SHP77 (cell line): Measurements from ENCODE around the gene AIRE.
A peak's percentile ranks its signal among the peaks of the same experiment; 100 is the strongest.
"Not testable (repeated sequence)": the region's sequence is repeated elsewhere in the genome, so short reads cannot be mapped to it uniquely, and the experiment has no call there.

ENCODE experiments used
- DNase-seq, 2 experiments: peaks; one replicate each; lab custom pipeline; 2025; lab: John Stamatoyannopoulos, UW

The AIRE gene

DNA sequence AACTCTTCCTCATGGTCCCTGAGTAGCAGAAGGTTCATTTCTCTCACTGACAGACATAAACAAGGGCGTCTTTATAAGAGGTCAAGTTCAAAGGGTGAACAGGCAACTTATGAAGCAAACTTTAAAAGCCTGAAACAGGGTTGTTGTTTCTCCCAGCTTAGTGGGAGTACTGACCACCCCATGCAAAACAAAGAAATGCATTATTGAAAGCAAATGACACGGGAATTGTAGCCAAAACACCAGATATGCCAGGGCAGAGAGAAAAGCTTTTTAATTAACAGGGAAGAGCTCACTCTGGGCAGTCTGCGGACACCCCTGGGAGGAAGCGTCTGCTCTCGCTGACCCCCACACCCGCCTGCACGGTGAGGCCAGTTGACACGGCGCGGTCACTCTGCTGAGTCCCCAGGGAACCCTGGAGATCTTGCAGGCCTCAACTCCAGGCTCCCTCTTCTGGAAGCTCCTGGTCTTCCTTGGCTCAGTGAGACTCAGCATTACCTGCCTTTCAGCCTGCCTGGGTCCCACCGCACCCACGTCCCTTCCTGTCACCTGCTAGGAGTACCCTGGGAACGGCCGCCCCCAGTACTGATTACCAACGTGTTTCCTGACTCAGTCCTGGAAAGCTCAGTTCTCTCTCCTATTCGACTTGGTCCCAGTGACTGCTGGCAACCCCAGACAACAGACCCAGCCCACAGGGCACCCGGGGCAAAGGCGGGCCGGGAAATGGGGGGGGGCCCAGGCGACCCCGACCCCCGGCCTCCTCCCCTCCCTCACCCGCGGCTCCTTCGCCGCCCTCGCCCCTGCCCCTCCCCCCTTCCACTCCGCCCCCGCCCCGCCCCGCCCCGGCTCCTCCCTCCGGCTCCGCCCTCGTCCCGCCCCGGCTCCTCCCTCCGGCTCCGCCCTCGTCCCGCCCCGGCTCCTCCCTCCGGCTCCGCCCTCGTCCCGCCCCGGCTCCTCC, 52.5 kb downstream of the AIRE start:
- DNase-seq, result peak in 1 of 2 experiments; percentile 50

DNA sequence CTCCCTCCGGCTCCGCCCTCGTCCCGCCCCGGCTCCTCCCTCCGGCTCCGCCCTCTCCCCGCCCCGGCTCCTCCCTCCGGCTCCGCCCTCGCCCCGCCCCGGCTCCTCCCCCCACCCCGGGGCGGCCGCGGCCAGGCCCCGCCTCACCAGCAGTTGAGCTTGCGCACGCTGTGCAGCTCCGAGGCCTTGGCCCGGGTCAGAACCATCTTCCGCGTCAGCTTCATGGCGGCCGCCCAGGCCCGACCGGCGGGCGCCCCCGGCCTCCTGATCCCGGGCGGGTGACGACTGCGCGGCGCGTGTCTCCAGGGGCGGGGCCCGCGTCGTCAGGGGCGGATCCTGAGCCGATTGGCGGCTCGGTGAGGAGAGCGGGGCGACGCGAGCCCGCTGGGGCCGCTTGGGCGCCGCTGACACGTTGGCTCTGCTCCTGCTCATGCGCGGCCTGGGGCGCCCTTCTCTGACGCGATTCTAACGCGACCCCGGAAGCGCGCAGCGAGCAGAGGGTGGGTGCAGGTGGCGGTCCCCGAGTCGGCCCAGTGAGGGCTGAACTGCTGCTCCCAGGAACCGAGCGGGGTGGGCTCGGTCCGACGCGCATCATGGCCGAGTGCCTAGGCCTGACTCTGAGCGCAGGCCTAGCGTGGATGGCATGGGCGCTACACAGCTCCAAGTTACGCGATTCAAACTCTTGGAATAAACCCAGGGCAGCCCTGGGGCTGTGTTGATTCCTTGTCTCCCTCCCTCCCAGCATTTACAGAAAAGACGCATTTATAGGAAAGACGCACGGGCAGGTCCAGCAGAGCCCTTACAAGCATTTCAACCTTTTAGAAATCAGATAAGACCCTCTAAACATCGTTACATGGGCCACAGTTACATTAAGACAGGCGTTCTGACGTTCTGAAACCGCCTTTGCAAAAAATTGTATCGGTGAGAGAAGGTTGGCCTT, 53.6 kb downstream of the AIRE start, which contains the start of gene CFAP410:
Gene CFAP410, minus strand, starts transcription at position 420 of the 940 bp plus-strand sequence. Its CDS starts 196 bp downstream, at position 224.
- DNase-seq, result peak; percentile 82 to 89

DNA sequence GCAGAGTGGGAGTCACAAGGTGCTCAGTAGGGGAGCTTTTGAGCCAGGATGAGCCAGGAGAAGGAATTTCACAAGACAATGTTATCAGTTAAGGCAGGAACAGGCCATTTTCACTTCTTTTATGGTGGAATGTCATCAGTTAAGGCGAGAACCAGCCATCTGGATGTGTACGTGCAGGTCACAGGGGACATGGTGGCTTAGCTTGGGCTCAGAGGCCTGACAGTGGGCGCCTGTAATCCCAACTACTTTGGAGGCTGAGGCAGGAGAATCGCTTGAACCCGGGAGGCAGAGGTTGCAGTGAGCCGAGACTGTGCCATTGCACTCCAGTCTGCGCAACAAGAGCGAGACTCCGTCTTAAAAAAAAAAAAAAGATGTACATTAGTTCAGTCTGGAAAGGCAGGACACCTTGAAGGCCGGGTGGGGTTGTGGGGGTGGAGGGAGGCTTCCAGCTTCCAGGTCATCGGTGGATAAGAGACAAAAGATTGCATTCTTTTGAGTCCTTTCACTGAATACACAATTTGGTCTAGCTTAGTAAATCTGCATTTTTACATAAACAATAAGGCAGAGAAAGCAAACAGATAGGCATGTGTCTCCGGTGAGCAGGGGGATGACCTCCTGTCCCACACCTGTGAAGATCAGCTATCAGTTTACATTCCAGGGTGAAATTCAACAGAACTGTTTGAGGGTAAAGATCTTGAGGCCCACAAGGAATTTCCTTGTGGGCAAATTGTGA, 56.2 kb downstream of the AIRE start:
- not testable (repeated sequence) for DNase-seq

DNA sequence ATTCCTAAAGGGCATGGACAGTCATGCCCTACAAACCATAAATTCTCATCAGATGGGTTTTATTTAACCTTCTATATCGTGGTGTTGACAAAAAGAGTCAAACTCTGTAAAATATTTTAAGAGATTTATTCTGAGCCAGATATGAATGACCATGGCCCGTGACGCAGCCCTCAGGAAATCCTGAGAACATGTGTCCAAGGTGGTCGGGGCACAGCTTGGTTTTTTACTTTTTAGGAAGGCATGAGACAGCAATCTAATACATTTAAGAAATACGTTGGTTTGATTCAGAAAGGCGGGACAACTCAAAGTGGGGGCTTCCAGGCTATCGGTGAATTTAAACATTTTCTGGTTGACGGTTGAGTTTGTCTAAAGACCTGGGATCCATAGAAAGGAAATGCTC, 57.3 kb downstream of the AIRE start:
- DNase-seq, result not testable (repeated sequence)

DNA sequence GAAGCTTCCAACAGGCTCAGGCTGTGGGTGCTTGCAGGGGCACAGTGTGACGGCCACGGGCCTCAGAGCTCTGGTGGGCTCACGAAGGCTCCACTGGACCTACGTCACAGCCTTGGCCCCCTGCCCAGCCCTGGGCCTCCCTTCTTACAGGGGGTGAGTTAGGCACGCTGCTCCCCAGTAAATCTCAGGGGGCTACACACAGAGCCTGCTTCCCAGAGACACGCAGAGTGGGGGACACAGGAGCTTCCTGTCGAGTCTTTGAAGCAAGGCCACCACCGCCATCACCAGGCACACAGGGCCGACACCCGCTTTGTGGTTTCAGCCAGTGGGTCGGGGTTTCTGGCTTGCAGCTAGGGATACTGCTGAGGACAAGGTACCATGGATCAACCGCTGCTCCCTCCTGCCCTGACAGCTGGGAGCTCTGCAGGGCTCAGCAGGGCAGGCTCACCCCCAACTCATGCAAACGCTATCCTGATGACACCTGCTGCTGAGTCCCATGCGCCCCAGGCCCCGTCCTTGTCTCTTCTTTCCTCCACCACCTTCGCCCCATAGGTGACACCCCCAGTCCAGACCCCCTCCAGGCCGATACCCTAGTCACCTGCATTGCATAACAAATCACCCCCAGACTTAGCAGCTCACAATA, 59.0 kb downstream of the AIRE start:
- no peak for DNase-seq

DNA sequence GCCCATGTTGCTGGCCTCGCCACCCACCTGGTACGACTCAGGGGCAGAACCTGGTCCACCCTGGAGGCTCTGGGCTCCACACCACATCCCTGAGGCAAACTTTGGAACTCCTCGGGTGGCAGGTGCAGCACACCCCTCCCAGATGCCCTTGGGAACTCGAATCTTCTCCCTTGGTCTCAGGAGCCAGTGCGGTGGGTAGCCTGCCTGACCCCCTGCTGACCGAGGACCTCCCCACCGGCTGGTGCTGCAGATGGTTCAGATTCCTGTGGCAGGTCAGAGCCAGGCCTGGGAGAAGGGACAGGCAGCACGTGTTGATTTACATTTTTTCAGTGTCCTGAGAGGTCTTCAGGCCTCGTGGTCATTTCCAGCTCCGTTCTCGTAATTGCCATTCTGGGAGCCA, 59.8 kb downstream of the AIRE start:
- DNase-seq, result no peak

DNA sequence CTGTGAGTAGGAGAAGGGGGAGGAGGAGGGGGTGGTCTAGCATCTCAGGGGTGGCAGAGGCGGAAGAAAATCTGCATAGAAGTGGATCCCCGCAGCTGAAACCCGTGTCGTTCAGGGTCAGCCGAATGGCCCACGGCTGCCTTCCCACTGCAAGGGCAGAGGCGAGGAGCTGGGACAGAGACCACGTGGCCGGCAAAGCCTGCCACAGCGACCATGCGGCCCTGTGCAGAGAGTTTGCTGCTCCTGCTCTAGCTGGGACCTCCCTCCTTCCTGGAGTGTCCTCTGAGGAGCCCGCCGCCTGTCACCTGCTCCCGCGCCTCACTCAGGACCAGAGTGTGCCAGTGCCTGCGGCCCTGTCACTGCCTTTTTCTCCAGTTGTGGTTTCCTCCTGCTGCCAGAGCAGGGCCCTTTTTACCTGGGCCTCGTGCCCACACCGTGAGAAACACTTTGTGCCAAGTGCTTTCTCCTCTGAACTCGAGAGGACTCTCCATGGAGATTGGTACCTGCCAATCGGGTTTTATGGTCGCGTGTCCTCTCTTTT, 62.3 kb downstream of the AIRE start:
- DNase-seq, result peak in 1 of 2 experiments; percentile 53
